ENCODE measurements around the gene ELMO3.

DNA sequence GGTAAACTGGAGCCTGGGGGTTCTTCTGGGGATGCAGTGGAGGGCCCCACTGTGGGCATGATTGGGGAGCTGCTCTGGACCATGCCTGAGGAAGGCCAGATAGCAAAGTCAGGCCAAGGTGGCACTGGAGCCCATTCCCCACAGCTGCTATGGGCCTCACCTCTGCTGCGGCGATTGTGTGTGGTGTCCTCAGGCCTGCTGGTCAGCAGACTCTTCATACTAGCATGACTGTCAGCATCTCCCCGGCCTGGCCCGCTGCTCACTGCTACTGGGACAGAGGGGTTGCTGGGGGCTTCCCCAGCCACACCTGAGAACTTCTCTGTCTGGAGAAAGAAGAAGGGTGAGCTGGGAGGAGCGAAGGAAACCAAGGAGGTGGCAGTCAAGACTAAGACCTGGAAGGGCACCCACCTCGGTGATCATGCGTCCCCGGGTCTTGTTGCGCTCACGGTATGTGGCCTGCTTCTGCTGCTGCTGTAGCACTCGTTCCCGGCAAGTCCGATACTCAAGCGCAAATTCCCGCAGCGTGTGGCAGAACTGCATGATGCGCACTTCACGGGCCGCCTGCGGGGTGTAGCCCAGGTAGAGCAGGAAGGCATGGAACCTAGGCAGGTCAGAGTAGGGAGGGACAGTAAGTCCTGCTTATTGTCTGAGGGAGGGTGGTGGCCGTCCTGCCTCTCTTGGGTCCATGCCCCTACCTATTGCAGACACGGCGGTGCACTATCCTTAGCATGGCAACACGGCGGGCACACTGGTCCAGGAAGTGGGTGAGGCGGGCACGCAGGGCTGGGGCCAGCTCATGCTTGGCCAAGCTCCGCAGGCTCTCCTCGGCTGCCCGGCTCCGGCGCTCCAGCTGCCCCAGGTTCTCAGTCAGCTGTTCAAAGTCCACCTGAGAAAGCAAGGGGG is 31.2 kb downstream of the ELMO3 start:
- no peak for TF ChIP-seq POLR2A (IDR thresholded peaks at IDR 0.05)
- TF ChIP-seq, protein P1, sequence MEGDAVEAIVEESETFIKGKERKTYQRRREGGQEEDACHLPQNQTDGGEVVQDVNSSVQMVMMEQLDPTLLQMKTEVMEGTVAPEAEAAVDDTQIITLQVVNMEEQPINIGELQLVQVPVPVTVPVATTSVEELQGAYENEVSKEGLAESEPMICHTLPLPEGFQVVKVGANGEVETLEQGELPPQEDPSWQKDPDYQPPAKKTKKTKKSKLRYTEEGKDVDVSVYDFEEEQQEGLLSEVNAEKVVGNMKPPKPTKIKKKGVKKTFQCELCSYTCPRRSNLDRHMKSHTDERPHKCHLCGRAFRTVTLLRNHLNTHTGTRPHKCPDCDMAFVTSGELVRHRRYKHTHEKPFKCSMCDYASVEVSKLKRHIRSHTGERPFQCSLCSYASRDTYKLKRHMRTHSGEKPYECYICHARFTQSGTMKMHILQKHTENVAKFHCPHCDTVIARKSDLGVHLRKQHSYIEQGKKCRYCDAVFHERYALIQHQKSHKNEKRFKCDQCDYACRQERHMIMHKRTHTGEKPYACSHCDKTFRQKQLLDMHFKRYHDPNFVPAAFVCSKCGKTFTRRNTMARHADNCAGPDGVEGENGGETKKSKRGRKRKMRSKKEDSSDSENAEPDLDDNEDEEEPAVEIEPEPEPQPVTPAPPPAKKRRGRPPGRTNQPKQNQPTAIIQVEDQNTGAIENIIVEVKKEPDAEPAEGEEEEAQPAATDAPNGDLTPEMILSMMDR (IDR thresholded peaks at IDR 0.05), result no peak
